Vagina (tissue), 2 donors: Measurements from ENCODE around the gene ACOXL.

Experiments
- CTCF ChIP-seq, 3 experiments: fragments of 450-650 bp in 2 of 3; fragments of 200-600 bp in 1 of 3; sonication (generic) in 1 of 3; IDR thresholded peaks; one replicate each; pipeline ENCODE4 v1.5.1; 2017 to 2019; ENCODE audit warnings: antibody characterized with exemption in 3 of 3, mild to moderate bottlenecking in 2 of 3, moderate library complexity in 2 of 3
- POLR2A ChIP-seq, 2 donors: fragments of 450-650 bp; IDR thresholded peaks; one replicate each; pipeline ENCODE4 v1.6.1; 2017; ENCODE audit warnings: antibody characterized with exemption in 2 of 2, mild to moderate bottlenecking in 2 of 2, moderate library complexity in 2 of 2

DNA sequence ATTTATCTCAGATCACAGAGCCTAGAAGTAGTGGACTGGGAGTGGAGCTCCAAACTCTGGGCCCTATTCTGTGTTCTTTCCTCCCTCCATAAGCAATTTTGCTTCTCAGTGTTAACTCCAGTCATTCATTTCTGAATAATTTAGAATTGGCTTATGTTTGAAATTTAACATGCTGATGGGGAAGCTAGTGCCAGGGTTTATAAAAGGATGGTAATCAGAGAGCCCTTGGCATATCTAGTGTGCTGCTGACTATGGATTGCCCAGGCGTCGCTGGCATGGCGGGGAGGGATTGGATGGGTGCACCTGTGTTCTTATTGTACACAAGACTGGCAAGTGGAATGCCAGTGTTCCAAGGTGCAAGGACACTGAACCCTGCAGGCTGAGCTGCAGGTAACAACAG, 177.1 kb downstream of the ACOXL start:
- TF ChIP-seq CTCF (IDR thresholded peaks at IDR 0.05) (no peak), POLR2A (IDR thresholded peaks at IDR 0.05) (no peak)
